Activated CD8-positive, alpha-beta T cell treated with anti-CD3 and anti-CD28 coated beads for 36 hours (primary cell): ENCODE measurements around the gene SYMPK. TPM values are rescaled to one million over a fixed set of nuclear protein-coding genes. Genes with fewer than 3 reads are reported as not detected.

ENCODE experiments used
- ATAC-seq: fragments of 200-7000 bp; cut with Tn5 transposase; one replicate; pipeline ENCODE4 v1.10.0; 2021; ENCODE audit warnings: mild to moderate bottlenecking, moderate library complexity
- CTCF ChIA-PET: fragments of 350-600 bp; sonication (Branson Sonifier 250); formaldehyde crosslinking; loops from one replicate; lab custom pipeline; 2021; ENCODE audit warnings: antibody characterized with exemption; lab: Charles Lee
- POLR2A ChIA-PET: fragments of 350-600 bp; sonication (Branson Sonifier 250); formaldehyde crosslinking; loops from one replicate; lab custom pipeline; 2021; ENCODE audit warnings: antibody characterized with exemption; lab: Charles Lee
- DNase-seq: peaks from one replicate; pipeline ENCODE4 v3.0.0-alpha.2; 2020
- H3K27ac Mint-ChIP-seq: one replicate; pipeline ENCODE4 v1.8.0; 2021; ENCODE audit warnings: mild to moderate bottlenecking, mixed read lengths
- H3K27me3 Mint-ChIP-seq: one replicate; pipeline ENCODE4 v1.8.0; 2021; ENCODE audit warnings: mixed read lengths
- H3K36me3 Mint-ChIP-seq: one replicate; pipeline ENCODE4 v1.8.0; 2021; ENCODE audit warnings: low read depth, mixed read lengths
- H3K4me1 Mint-ChIP-seq: one replicate; pipeline ENCODE4 v1.8.0; 2021; ENCODE audit warnings: low read depth, mixed read lengths
- H3K4me3 Mint-ChIP-seq: one replicate; pipeline ENCODE4 v1.8.0; 2021; ENCODE audit warnings: mild to moderate bottlenecking, moderate library complexity, mixed read lengths
- H3K9me3 Mint-ChIP-seq: one replicate; pipeline ENCODE4 v1.8.0; 2021; ENCODE audit warnings: mixed read lengths
- intact Hi-C: fragments of 100-400 bp; cut with micrococcal nuclease; formaldehyde crosslinking; loops from one replicate; pipeline ENCODE4 v1.10.0; 2022
- total RNA-seq, 2 experiments: library from RNA; stranded (reverse); gene quantifications; one replicate each; pipeline ENCODE4 v1.2.3, GENCODE V29; 2021
- TF ChIP-seq, protein P1 (sequence below): fragments of 200-600 bp; IDR thresholded peaks from one replicate; pipeline ENCODE4 v1.8.0; 2022; ENCODE audit warnings: antibody characterized with exemption, mild to moderate bottlenecking

The SYMPK gene
- total RNA-seq, 2 experiments from 2014 or later = 96.8 to 114 TPM

- no peaks in the 10 kb centered on the region for H3K4me1 Mint-ChIP-seq
- no peak overlapping the region for H3K27ac Mint-ChIP-seq
- no peak overlapping the region for H3K4me3 Mint-ChIP-seq
- ChIA-PET CTCF (interaction anchor here (1.1 to 4.7 kb wide), 3 partner anchors 8 to 26 kb away, joined by 3 to 35 read pairs (median 4); no protein-coding TSS in a partner anchor), POLR2A (interaction anchor here (1.2 to 2.1 kb wide), 4 partner anchors 8 to 30 kb away, joined by 4 to 8 read pairs (median 4); no protein-coding TSS in a partner anchor)
- DNase-seq (no peak), ATAC-seq (no peak)
- H3K27me3 Mint-ChIP-seq = no peaks in the 10 kb centered on the region
- H3K9me3 Mint-ChIP-seq = no peaks in the 10 kb centered on the region
- H3K36me3 Mint-ChIP-seq = peaks cover 46% of the 10 kb centered on the region
- intact Hi-C loops = no loop called here
- TF ChIP-seq, protein P1, sequence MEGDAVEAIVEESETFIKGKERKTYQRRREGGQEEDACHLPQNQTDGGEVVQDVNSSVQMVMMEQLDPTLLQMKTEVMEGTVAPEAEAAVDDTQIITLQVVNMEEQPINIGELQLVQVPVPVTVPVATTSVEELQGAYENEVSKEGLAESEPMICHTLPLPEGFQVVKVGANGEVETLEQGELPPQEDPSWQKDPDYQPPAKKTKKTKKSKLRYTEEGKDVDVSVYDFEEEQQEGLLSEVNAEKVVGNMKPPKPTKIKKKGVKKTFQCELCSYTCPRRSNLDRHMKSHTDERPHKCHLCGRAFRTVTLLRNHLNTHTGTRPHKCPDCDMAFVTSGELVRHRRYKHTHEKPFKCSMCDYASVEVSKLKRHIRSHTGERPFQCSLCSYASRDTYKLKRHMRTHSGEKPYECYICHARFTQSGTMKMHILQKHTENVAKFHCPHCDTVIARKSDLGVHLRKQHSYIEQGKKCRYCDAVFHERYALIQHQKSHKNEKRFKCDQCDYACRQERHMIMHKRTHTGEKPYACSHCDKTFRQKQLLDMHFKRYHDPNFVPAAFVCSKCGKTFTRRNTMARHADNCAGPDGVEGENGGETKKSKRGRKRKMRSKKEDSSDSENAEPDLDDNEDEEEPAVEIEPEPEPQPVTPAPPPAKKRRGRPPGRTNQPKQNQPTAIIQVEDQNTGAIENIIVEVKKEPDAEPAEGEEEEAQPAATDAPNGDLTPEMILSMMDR = no peak
These were observed 37.7 kb downstream of the SYMPK start for GRCh38 chr19:45825263-45825605.

GRCh38 chr19:45824531-45825262 is 38.2 kb downstream of the SYMPK start:
- DNase-seq (no peak), ATAC-seq (no peak)
- TF ChIP-seq, protein P1 = no peak
- Mint-ChIP-seq H3K9me3 (no peaks in the 10 kb centered on the region), H3K36me3 (peaks cover 45% of the 10 kb centered on the region), H3K4me1 (no peaks in the 10 kb centered on the region), H3K27ac (no peak overlapping the region), H3K27me3 (no peaks in the 10 kb centered on the region), H3K4me3 (no peak overlapping the region)
- ChIA-PET POLR2A (interaction anchor here (0.7 to 1.7 kb wide), 4 partner anchors 25 to 204 kb away, joined by 3 to 4 read pairs (median 4); no protein-coding TSS in a partner anchor), CTCF (interaction anchor here (1.1 to 4.7 kb wide), 3 partner anchors 7 to 25 kb away, joined by 3 to 35 read pairs (median 4); no protein-coding TSS in a partner anchor)
- intact Hi-C loops = no loop called here

DNA sequence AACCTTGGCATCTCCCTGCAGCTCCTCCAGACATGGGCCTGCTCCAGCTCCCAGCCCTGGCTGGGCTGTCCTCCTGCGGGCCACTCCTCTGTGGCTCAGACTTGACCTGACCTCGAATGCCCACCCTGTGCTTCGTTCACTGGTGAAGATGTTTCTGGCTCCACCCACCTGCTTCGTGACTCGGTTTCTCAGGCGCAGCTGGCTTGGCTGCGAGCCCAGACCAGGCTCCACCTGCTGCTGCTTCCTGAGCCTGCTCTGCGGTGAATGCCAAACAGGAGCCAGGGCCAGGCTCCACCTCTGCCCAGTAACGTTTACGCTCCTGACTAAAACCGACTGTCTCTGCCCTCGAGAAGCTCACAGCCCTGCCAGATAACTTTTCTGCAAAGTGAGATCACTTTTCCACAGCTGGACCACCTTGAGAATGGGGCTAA is 38.9 kb downstream of the SYMPK start:
- ATAC-seq (no peak), DNase-seq (no peak)
- CTCF ChIA-PET = interaction anchor here (1.0 to 4.7 kb wide), 5 partner anchors 7 to 58 kb away, joined by 3 to 35 read pairs (median 4); no protein-coding TSS in a partner anchor
- Mint-ChIP-seq H3K4me1 (no peaks in the 10 kb centered on the region), H3K27me3 (no peaks in the 10 kb centered on the region), H3K9me3 (no peaks in the 10 kb centered on the region), H3K36me3 (peaks cover 39% of the 10 kb centered on the region), H3K4me3 (no peak overlapping the region), H3K27ac (no peak overlapping the region)
- intact Hi-C loops = no loop called here
- TF ChIP-seq, protein P1 = no peak
- POLR2A ChIA-PET = interaction anchor here (0.7 to 1.7 kb wide), 5 partner anchors 8 to 203 kb away, joined by 3 to 4 read pairs (median 3); partner anchors contain the start of gene RSPH6A

GRCh38 chr19:45823182-45823581 is 39.8 kb downstream of the SYMPK start:
- DNase-seq (no peak), ATAC-seq (no peak)
- Mint-ChIP-seq H3K4me3 (no peak overlapping the region), H3K27me3 (no peaks in the 10 kb centered on the region), H3K9me3 (no peaks in the 10 kb centered on the region), H3K27ac (no peak overlapping the region), H3K4me1 (no peaks in the 10 kb centered on the region), H3K36me3 (peaks cover 31% of the 10 kb centered on the region)
- TF ChIP-seq, protein P1 = no peak
- intact Hi-C loops = no loop called here
- ChIA-PET CTCF (interaction anchor here (1.0 to 1.7 kb wide), 3 partner anchors 9 to 59 kb away, joined by 3 to 7 read pairs (median 4); no protein-coding TSS in a partner anchor), POLR2A (interaction anchor here (0.8 to 0.9 kb wide), 2 partner anchors 8 to 9 kb away, joined by 3 read pairs; partner anchors contain the start of gene RSPH6A)

DNA sequence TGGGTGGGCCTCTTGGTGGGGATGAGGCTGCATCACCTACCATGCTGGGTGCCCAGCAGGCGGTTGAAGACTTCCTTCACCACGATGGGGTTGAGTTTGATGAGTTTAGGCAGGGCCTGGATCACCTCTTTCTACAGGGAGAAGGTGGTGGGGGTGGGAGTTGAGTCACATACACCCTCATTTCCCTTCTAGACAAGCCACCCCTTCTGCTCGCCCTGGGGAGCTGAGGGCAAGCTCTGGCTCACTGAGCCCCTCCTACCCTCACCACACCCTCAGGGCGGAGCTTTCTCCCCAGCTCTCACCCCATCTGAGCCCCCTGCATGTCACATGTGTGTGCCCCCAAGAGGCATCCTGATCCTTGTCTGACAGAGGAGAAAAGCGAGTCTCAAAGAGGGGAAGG is 40.2 kb downstream of the SYMPK start:
- DNase-seq (no peak), ATAC-seq (no peak)
- Mint-ChIP-seq H3K4me1 (no peaks in the 10 kb centered on the region), H3K4me3 (no peak overlapping the region), H3K27ac (no peak overlapping the region), H3K36me3 (peaks cover 28% of the 10 kb centered on the region), H3K9me3 (no peaks in the 10 kb centered on the region), H3K27me3 (no peaks in the 10 kb centered on the region)
- ChIA-PET CTCF (interaction anchor here (1.0 to 1.7 kb wide), 3 partner anchors 9 to 59 kb away, joined by 3 to 7 read pairs (median 4); no protein-coding TSS in a partner anchor), POLR2A (no interaction called here)
- intact Hi-C loops = no loop called here
- TF ChIP-seq, protein P1 = no peak
